SK-N-SH (cell line): ENCODE results near the gene KRTAP10-5. TPM values are rescaled to one million over a fixed set of nuclear protein-coding genes. Genes with fewer than 3 reads are reported as not detected.

Experiments
- CTCF ChIA-PET: fragments of 300-600, 350-600 bp; formaldehyde crosslinking; extraction: SDS; loops from one replicate; lab custom pipeline; 2021; lab: Yijun Ruan, JAX
- POLR2A ChIA-PET: fragments of 350-600 bp; sonication (Branson Sonifier 250); formaldehyde crosslinking; extraction: SDS; loops from one replicate; lab custom pipeline; 2020; ENCODE audit warnings: antibody characterized with exemption, inconsistent platforms; lab: Yijun Ruan, JAX
- DNase-seq: peaks from one replicate; pipeline ENCODE4 v3.0.0; 2012
- H2AFZ ChIP-seq: fragments of 200-600 bp; sonication (generic); 2 replicates; pipeline ENCODE4 v1.8.1; 2016; ENCODE audit warnings: antibody characterized with exemption, mild to moderate bottlenecking, low read depth
- H3F3A ChIP-seq: fragments of 200-600 bp; sonication (generic); replicated peaks from 2 replicates; pipeline ENCODE3; 2016; ENCODE audit warnings: antibody characterized with exemption, mild to moderate bottlenecking; ENCODE audit not compliant: insufficient read depth
- H3K27ac ChIP-seq, 2 experiments: fragments of 200-500 bp in 1 of 2; fragments of 200-600 bp in 1 of 2; sonication (Bioruptor generic) in 1 of 2; sonication (generic), shearing (Covaris generic) in 1 of 2; 2 replicates each; pipeline versions ENCODE4 v1.5.1 to v1.6.1; 2014 to 2016; ENCODE audit warnings: low read depth in 2 of 2, inconsistent platforms in 1 of 2, low read length in 1 of 2, mild to moderate bottlenecking in 1 of 2, mixed read lengths in 1 of 2
- H3K27me3 ChIP-seq: fragments of 200-600 bp; sonication (generic), shearing (Covaris generic); 2 replicates; pipeline ENCODE4 v1.6.1; 2016; ENCODE audit warnings: mixed run types; ENCODE audit not compliant: insufficient read depth
- H3K36me3 ChIP-seq, 2 experiments: fragments of 200-500 bp in 1 of 2; fragments of 200-600 bp in 1 of 2; sonication (Bioruptor generic) in 1 of 2; sonication (generic) in 1 of 2; replicated peaks in 1 of 2; 2 replicates each; pipeline versions ENCODE3 to v1.5.1; 2014 to 2016; ENCODE audit warnings: low read length in 1 of 2, mild to moderate bottlenecking in 1 of 2; ENCODE audit not compliant: insufficient read depth in 2 of 2, control insufficient read depth in 1 of 2
- H3K4me1 ChIP-seq, 2 experiments: fragments of 200-500 bp in 1 of 2; fragments of 200-600 bp in 1 of 2; sonication (Bioruptor generic) in 1 of 2; sonication (generic), shearing (Covaris generic) in 1 of 2; 2 replicates each; pipeline versions ENCODE4 v1.5.1 to v1.6.1; 2014 to 2016; ENCODE audit warnings: low read depth in 1 of 2, low read length in 1 of 2, mixed run types in 1 of 2; ENCODE audit not compliant: insufficient read depth in 2 of 2, control insufficient read depth in 1 of 2
- H3K4me2 ChIP-seq: fragments of 200-600 bp; sonication (generic), shearing (Covaris generic); 2 replicates; pipeline ENCODE4 v1.6.1; 2017; ENCODE audit warnings: mixed run types
- H3K4me3 ChIP-seq, 2 experiments: fragments of 200-500 bp in 1 of 2; fragments of 200-600 bp in 1 of 2; sonication (Bioruptor generic) in 1 of 2; sonication (generic), shearing (Covaris generic) in 1 of 2; 2 replicates each; pipeline versions ENCODE4 v1.5.1 to v1.8.1; 2014 to 2016; ENCODE audit warnings: low read depth in 2 of 2, inconsistent platforms in 1 of 2, low read length in 1 of 2, mild to moderate bottlenecking in 1 of 2, mixed read lengths in 1 of 2, moderate library complexity in 1 of 2
- H3K79me2 ChIP-seq: fragments of 200-600 bp; sonication (generic); 2 replicates; pipeline ENCODE4 v1.8.1; 2017; ENCODE audit warnings: mild to moderate bottlenecking; ENCODE audit not compliant: insufficient read depth
- H3K9ac ChIP-seq: fragments of 200-600 bp; sonication (generic); 2 replicates; pipeline ENCODE4 v1.6.1; 2017; ENCODE audit warnings: mixed run types
- H3K9me2 ChIP-seq: fragments of 200-600 bp; sonication (generic); 2 replicates; pipeline ENCODE4 v1.6.1; 2017; ENCODE audit warnings: mixed run types
- H3K9me3 ChIP-seq: fragments of 200-600 bp; sonication (generic); 2 replicates; pipeline ENCODE4 v1.6.1; 2017; ENCODE audit warnings: mixed run types, mild to moderate bottlenecking, moderate library complexity
- H4K20me1 ChIP-seq: fragments of 200-600 bp; sonication (generic); 2 replicates; pipeline ENCODE4 v1.6.1; 2017; ENCODE audit warnings: mild to moderate bottlenecking, mixed run types; ENCODE audit not compliant: insufficient read depth
- CHD2 ChIP-seq: fragments of 150-350 bp; IDR thresholded peaks from 2 replicates; pipeline ENCODE4 v1.6.1; 2018; ENCODE audit warnings: low read length; ENCODE audit not compliant: partially characterized antibody
- EP300 ChIP-seq, 2 experiments: IDR thresholded peaks; 2 replicates each; pipeline versions ENCODE4 v1.4.0 to v1.6.1; 2012; ENCODE audit warnings: borderline replicate concordance in 1 of 2, low read depth in 1 of 2, low read length in 1 of 2
- FOSL2 ChIP-seq: IDR thresholded peaks from 2 replicates; pipeline ENCODE4 v1.4.0; 2012; ENCODE audit warnings: low read depth, mild to moderate bottlenecking, moderate library complexity, borderline replicate concordance
- NFIC ChIP-seq: IDR thresholded peaks from 2 replicates; pipeline ENCODE4 v1.4.0; 2012; ENCODE audit warnings: borderline replicate concordance
- NRF1 ChIP-seq: IDR thresholded peaks from 2 replicates; pipeline ENCODE4 v1.6.1; 2012; ENCODE audit warnings: low read depth, mild to moderate bottlenecking, low read length
- POLR2AphosphoS5 ChIP-seq: IDR thresholded peaks from 2 replicates; pipeline ENCODE4 v1.6.1; 2012; ENCODE audit warnings: low read depth, low read length
- RXRA ChIP-seq: IDR thresholded peaks from 2 replicates; pipeline ENCODE4 v1.4.0; 2012; ENCODE audit warnings: low read depth, mild to moderate bottlenecking, borderline replicate concordance
- SMC3 ChIP-seq: IDR thresholded peaks from 2 replicates; pipeline ENCODE4 v1.6.1; 2012; ENCODE audit warnings: low read depth, low read length, improper control_type of control experiment
- TAF1 ChIP-seq: IDR thresholded peaks from 2 replicates; pipeline ENCODE4 v1.6.1; 2012; ENCODE audit warnings: low read depth, mild to moderate bottlenecking, low read length, moderate library complexity, borderline replicate concordance
- YY1 ChIP-seq: IDR thresholded peaks from 2 replicates; pipeline ENCODE4 v1.4.0; 2012; ENCODE audit warnings: low read depth, mild to moderate bottlenecking
- WGBS: methylation state at CpG from one replicate; pipeline ENCODE4 v1.1.6; 2017; ENCODE audit warnings: low lambda C conversion rate; 5-methylcytosine and 5-hydroxymethylcytosine counted together
- polyA plus RNA-seq, 3 experiments: library from polyadenylated mRNA; depleted of rRNA; stranded (reverse); fragments of >200 nt; gene quantifications; 2 replicates each; pipeline ENCODE4 v1.2.3, GENCODE V29; 2012
- TF ChIP-seq, protein P1 (sequence below): fragments of 150-350 bp; IDR thresholded peaks from 2 replicates; pipeline ENCODE4 v1.6.1; 2016; ENCODE audit warnings: mild to moderate bottlenecking, low read depth, low read length
- TF ChIP-seq, protein P2 (sequence below): fragments of 150-350 bp; IDR thresholded peaks from 2 replicates; pipeline ENCODE4 v1.6.1; 2017; ENCODE audit warnings: antibody characterized with exemption, low read length, low read depth, borderline replicate concordance
- TF ChIP-seq, protein P3 (sequence below): fragments of 200-600 bp; sonication (generic); IDR thresholded peaks from 2 replicates; pipeline ENCODE4 v1.6.1; 2017; ENCODE audit warnings: antibody characterized with exemption, mild to moderate bottlenecking, moderate library complexity
- TF ChIP-seq, protein P4 (sequence below): IDR thresholded peaks from 2 replicates; pipeline ENCODE4 v1.4.0; 2012; ENCODE audit warnings: low read depth

Gene KRTAP10-5
- polyA plus RNA-seq, 1 of the 3 experiments (the other 2 are of a cell fraction), result not detected

DNA sequence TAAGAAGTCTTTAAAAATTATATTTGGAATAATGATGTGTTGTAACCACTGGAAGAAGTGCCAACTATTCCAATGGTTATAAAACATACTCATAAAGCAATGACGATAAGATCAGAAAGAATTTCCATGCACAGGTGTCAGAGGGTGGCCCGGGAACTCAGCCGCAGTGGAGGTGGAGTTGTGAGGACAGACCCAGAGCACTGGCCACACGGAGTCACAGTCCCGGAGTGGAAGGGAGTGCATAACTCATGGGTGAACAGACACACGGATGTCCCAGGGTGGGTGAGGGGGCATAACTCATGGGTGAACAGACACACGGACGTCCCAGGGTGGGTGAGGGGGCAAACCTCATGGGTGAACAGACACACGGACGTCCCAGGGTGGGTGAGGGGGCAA lies 4.4 kb downstream of the KRTAP10-5 start:
- no peaks in the 10 kb centered on the region for H4K20me1 ChIP-seq
- TF ChIP-seq FOSL2, result no peak
- TF ChIP-seq, protein P1, sequence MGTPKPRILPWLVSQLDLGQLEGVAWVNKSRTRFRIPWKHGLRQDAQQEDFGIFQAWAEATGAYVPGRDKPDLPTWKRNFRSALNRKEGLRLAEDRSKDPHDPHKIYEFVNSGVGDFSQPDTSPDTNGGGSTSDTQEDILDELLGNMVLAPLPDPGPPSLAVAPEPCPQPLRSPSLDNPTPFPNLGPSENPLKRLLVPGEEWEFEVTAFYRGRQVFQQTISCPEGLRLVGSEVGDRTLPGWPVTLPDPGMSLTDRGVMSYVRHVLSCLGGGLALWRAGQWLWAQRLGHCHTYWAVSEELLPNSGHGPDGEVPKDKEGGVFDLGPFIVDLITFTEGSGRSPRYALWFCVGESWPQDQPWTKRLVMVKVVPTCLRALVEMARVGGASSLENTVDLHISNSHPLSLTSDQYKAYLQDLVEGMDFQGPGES, result no peak
- no peak for TF ChIP-seq EP300 (IDR thresholded peaks at IDR 0.05; ENCODE audit: borderline replicate concordance in 1 of 2, low read depth in 1 of 2, low read length in 1 of 2)
- no peak for TF ChIP-seq POLR2AphosphoS5
- no peak for TF ChIP-seq TAF1
- TF ChIP-seq SMC3, result no peak
- TF ChIP-seq, protein P2, sequence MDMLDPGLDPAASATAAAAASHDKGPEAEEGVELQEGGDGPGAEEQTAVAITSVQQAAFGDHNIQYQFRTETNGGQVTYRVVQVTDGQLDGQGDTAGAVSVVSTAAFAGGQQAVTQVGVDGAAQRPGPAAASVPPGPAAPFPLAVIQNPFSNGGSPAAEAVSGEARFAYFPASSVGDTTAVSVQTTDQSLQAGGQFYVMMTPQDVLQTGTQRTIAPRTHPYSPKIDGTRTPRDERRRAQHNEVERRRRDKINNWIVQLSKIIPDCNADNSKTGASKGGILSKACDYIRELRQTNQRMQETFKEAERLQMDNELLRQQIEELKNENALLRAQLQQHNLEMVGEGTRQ, result no peak
- no peak for TF ChIP-seq YY1
- no peak for TF ChIP-seq NFIC
- TF ChIP-seq, protein P3, sequence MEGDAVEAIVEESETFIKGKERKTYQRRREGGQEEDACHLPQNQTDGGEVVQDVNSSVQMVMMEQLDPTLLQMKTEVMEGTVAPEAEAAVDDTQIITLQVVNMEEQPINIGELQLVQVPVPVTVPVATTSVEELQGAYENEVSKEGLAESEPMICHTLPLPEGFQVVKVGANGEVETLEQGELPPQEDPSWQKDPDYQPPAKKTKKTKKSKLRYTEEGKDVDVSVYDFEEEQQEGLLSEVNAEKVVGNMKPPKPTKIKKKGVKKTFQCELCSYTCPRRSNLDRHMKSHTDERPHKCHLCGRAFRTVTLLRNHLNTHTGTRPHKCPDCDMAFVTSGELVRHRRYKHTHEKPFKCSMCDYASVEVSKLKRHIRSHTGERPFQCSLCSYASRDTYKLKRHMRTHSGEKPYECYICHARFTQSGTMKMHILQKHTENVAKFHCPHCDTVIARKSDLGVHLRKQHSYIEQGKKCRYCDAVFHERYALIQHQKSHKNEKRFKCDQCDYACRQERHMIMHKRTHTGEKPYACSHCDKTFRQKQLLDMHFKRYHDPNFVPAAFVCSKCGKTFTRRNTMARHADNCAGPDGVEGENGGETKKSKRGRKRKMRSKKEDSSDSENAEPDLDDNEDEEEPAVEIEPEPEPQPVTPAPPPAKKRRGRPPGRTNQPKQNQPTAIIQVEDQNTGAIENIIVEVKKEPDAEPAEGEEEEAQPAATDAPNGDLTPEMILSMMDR, result no peak
- no peak for TF ChIP-seq RXRA
- TF ChIP-seq NRF1, result no peak
- TF ChIP-seq CHD2, result no peak
- TF ChIP-seq, protein P4, sequence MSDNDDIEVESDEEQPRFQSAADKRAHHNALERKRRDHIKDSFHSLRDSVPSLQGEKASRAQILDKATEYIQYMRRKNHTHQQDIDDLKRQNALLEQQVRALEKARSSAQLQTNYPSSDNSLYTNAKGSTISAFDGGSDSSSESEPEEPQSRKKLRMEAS, result no peak
- no peak for DNase-seq
- H3K9ac ChIP-seq, result no peak overlapping the region
- WGBS, result 19% methylated on average over 10 of the region's 10 CpGs
- H3K4me2 ChIP-seq, result no peak overlapping the region
- POLR2A ChIA-PET, result no interaction called here
- H3K9me3 ChIP-seq, result no peaks in the 10 kb centered on the region
- H3K27ac ChIP-seq, result no peak overlapping the region
- no peaks in the 10 kb centered on the region for H3K36me3 ChIP-seq
- H3K4me3 ChIP-seq, result no peak overlapping the region
- H3F3A ChIP-seq, result no peaks in the 10 kb centered on the region
- H3K4me1 ChIP-seq, result peaks cover 0 to 4% of the 10 kb centered on the region in 2 experiments; a peak in 1 of 4 replicates
- H3K9me2 ChIP-seq, result no peaks in the 10 kb centered on the region
- CTCF ChIA-PET, result no interaction called here
- peaks cover 49% of the 10 kb centered on the region for H3K27me3 ChIP-seq
- H3K79me2 ChIP-seq, result no peaks in the 10 kb centered on the region
- H2AFZ ChIP-seq, result no peak overlapping the region
